Measurements from ENCODE around the gene GGT5. TPM values are rescaled to one million over a fixed set of nuclear protein-coding genes. Genes with fewer than 3 reads are reported as not detected.
A peak's percentile ranks its signal among the peaks of the same experiment; 100 is the strongest.

GGT5 gene
- total RNA-seq, 2 experiments from 2014 or later: not detected

DNA sequence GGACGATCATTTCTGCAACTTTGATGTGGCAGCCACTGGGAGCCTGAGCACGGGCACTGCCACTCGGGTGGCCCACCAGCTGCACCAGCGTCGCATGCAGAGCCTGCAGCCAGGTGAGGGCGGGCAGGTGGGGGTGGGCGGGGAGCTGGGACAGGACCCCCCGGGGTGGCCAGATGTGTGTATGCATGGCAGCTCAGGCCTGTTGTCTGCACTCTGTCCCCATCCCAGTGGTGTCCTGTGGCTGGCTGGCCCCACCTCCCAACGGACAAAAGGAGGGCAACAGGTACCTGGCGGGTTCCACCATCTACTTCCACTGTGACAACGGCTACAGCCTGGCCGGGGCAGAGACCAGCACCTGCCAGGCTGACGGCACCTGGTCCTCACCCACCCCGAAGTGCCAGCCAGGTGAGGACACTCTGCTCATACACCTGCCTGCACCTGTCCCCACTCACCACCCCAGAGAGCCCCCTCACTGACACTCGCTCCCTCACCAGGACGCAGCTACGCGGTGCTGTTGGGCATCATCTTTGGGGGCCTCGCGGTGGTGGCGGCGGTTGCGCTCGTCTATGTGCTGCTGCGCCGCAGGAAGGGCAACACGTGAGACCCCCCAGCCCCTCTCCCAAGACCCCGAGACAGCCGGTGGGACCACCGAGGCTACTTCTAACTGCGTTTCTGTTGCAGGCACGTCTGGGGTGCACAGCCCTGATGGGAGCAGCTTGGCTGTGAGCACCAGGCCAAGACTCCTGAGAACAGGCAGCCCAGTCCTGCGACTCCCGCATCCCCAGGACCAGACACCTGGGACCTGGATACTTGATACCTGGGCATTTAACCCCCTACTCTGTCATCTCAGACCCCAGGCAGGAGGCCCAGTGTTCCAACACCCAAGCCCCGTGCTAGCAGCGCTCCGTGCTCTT lies 56.9 kb downstream of the GGT5 start:
- Histone ChIP-seq H3K4me1 (ENCODE audit: insufficient read depth, low read length) (peaks cover 6% of the 10 kb centered on the region), H3K9me3 (ENCODE audit: control insufficient read depth in 1 of 2, insufficient read depth in 1 of 2, low read length in 2 of 2) (peaks cover 0 to 8% of the 10 kb centered on the region in 2 experiments), H3K27ac (ENCODE audit: low read depth in 1 of 2, low read length in 2 of 2) (no peak overlapping the region), H3K36me3 (ENCODE audit: insufficient read depth, low read length) (no peaks in the 10 kb centered on the region), H3K27me3 (ENCODE audit: control insufficient read depth in 1 of 2, insufficient read depth in 2 of 2, low read length in 2 of 2) (no peaks in the 10 kb centered on the region), H3K4me3 (ENCODE audit: low read length) (no peak overlapping the region)
- Mint-ChIP-seq H3K9me3 (no peaks in the 10 kb centered on the region), H3K4me3 (no peak overlapping the region), H3K27me3 (no peaks in the 10 kb centered on the region), H3K36me3 (ENCODE audit: low read depth) (no peaks in the 10 kb centered on the region), H3K4me1 (ENCODE audit: low read depth) (no peaks in the 10 kb centered on the region), H3K27ac (no peak overlapping the region)
- DNase-seq (peak in 1 of 14 experiments; percentile 14), ATAC-seq (ENCODE audit: poor library complexity) (no peak)
- intact Hi-C loops (cut with DNase I, micrococcal nuclease): loop anchor here in 1 of 2 experiments (10.0 kb wide), 1 partner anchor 57 kb away; the partner anchor contains the start of gene GGT5
- CTCF ChIA-PET: no interaction called here
- TF ChIP-seq, protein P1, sequence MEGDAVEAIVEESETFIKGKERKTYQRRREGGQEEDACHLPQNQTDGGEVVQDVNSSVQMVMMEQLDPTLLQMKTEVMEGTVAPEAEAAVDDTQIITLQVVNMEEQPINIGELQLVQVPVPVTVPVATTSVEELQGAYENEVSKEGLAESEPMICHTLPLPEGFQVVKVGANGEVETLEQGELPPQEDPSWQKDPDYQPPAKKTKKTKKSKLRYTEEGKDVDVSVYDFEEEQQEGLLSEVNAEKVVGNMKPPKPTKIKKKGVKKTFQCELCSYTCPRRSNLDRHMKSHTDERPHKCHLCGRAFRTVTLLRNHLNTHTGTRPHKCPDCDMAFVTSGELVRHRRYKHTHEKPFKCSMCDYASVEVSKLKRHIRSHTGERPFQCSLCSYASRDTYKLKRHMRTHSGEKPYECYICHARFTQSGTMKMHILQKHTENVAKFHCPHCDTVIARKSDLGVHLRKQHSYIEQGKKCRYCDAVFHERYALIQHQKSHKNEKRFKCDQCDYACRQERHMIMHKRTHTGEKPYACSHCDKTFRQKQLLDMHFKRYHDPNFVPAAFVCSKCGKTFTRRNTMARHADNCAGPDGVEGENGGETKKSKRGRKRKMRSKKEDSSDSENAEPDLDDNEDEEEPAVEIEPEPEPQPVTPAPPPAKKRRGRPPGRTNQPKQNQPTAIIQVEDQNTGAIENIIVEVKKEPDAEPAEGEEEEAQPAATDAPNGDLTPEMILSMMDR (IDR thresholded peaks at IDR 0.05): no peak
- POLR2A ChIA-PET: no interaction called here

- Histone ChIP-seq H3K27ac (ENCODE audit: low read depth in 1 of 2, low read length in 2 of 2) (no peak overlapping the region), H3K27me3 (ENCODE audit: control insufficient read depth in 1 of 2, insufficient read depth in 2 of 2, low read length in 2 of 2) (no peaks in the 10 kb centered on the region), H3K4me3 (ENCODE audit: low read length) (no peak overlapping the region), H3K9me3 (ENCODE audit: control insufficient read depth in 1 of 2, insufficient read depth in 1 of 2, low read length in 2 of 2) (peaks cover 0 to 4% of the 10 kb centered on the region in 2 experiments), H3K36me3 (ENCODE audit: insufficient read depth, low read length) (no peaks in the 10 kb centered on the region), H3K4me1 (ENCODE audit: insufficient read depth, low read length) (peaks cover 6% of the 10 kb centered on the region)
- no peak overlapping the region for H3K4me3 Mint-ChIP-seq
- DNase-seq (peak in 1 of 14 experiments; percentile 13), ATAC-seq (ENCODE audit: poor library complexity) (no peak)
- no peak overlapping the region for H3K27ac Mint-ChIP-seq
- TF ChIP-seq, protein P1 (IDR thresholded peaks at IDR 0.05): no peak
- ChIA-PET CTCF (no interaction called here), POLR2A (no interaction called here)
- no peaks in the 10 kb centered on the region for H3K36me3 Mint-ChIP-seq (ENCODE audit: low read depth)
- no peaks in the 10 kb centered on the region for H3K27me3 Mint-ChIP-seq
- H3K9me3 Mint-ChIP-seq: no peaks in the 10 kb centered on the region
- no peaks in the 10 kb centered on the region for H3K4me1 Mint-ChIP-seq (ENCODE audit: low read depth)
- intact Hi-C loops (cut with DNase I, micrococcal nuclease): loop anchor here in 1 of 2 experiments (10.0 kb wide), 1 partner anchor 58 kb away; the partner anchor contains the start of gene GGT5
Observed at GRCh38 chr22:24186892-24187670, 57.8 kb downstream of the GGT5 start.

DNA sequence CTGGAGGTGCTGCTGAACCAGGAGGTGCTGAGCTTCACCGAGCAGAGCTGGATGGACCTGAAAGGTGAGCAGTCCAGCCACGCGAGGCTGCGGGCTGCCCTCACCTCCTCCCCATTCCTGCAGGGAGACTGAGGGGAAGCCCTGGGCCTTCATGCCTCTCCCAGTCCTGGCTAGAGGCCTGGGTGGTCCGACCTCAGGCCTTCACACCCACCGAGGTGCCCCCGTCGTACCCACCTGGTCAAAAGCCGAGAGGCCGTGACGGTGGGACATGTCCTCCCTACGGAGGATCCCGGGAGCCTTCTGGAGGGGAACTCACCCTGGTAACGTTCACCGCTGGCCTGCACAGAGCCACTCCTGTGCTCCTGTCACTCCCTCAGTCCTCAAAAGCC lies 58.5 kb downstream of the GGT5 start:
- no peaks in the 10 kb centered on the region for H3K4me1 Mint-ChIP-seq (ENCODE audit: low read depth)
- POLR2A ChIA-PET: no interaction called here
- CTCF ChIA-PET: no interaction called here

More for the DNA sequence above, 58.5 kb downstream of the GGT5 start:
- no peaks in the 10 kb centered on the region for H3K27me3 ChIP-seq (ENCODE audit: control insufficient read depth in 1 of 2, insufficient read depth in 2 of 2, low read length in 2 of 2)
- DNase-seq (peak in 1 of 14 experiments; percentile 18), ATAC-seq (ENCODE audit: poor library complexity) (no peak)
- H3K9me3 Mint-ChIP-seq: no peaks in the 10 kb centered on the region
- H3K4me3 ChIP-seq (ENCODE audit: low read length): no peak overlapping the region
- H3K4me3 Mint-ChIP-seq: no peak overlapping the region
- H3K36me3 ChIP-seq (ENCODE audit: insufficient read depth, low read length): no peaks in the 10 kb centered on the region
- no peak overlapping the region for H3K27ac Mint-ChIP-seq
- H3K27ac ChIP-seq (ENCODE audit: low read depth in 1 of 2, low read length in 2 of 2): no peak overlapping the region
- no peaks in the 10 kb centered on the region for H3K27me3 Mint-ChIP-seq
- H3K9me3 ChIP-seq (ENCODE audit: control insufficient read depth in 1 of 2, insufficient read depth in 1 of 2, low read length in 2 of 2): peaks cover 0 to 1% of the 10 kb centered on the region in 2 experiments
- peaks cover 6% of the 10 kb centered on the region for H3K4me1 ChIP-seq (ENCODE audit: insufficient read depth, low read length)
- intact Hi-C loops (cut with DNase I, micrococcal nuclease): loop anchor here in 1 of 2 experiments (10.0 kb wide), 1 partner anchor 58 kb away; the partner anchor contains the start of gene GGT5
- no peaks in the 10 kb centered on the region for H3K36me3 Mint-ChIP-seq (ENCODE audit: low read depth)
- TF ChIP-seq, protein P1 (IDR thresholded peaks at IDR 0.05): no peak

All from CD4-positive, alpha-beta T cell (primary cell).